Chondrocyte (in vitro differentiated cells): ENCODE data around the gene TPTE. TPM values are rescaled to one million over a fixed set of nuclear protein-coding genes. Genes with fewer than 3 reads are reported as not detected.
"Not testable (repeated sequence)": the region's sequence is repeated elsewhere in the genome, so short reads cannot be mapped to it uniquely, and the experiment has no call there.

Source experiments
- DNase-seq: peaks from one replicate; pipeline ENCODE4 v3.0.0; 2021; ENCODE audit warnings: mixed read lengths, low spot score
- H3K27ac Mint-ChIP-seq: one replicate; pipeline ENCODE4 v1.8.0; 2021; ENCODE audit warnings: mild to moderate bottlenecking, moderate library complexity, mixed read lengths; ENCODE audit not compliant: unreplicated experiment
- H3K27me3 Mint-ChIP-seq: 2 replicates; pipeline ENCODE4 v1.8.0; 2021; ENCODE audit warnings: low read depth, mixed read lengths
- H3K36me3 Mint-ChIP-seq: 2 replicates; pipeline ENCODE4 v1.8.0; 2021; ENCODE audit warnings: low read depth, mixed read lengths
- H3K4me1 Mint-ChIP-seq: 2 replicates; pipeline ENCODE4 v1.8.0; 2021; ENCODE audit warnings: low read depth, mild to moderate bottlenecking, mixed read lengths
- H3K4me3 Mint-ChIP-seq: one replicate; pipeline ENCODE4 v1.8.0; 2021; ENCODE audit warnings: mild to moderate bottlenecking, moderate library complexity, mixed read lengths; ENCODE audit not compliant: unreplicated experiment
- H3K9me3 Mint-ChIP-seq: 2 replicates; pipeline ENCODE4 v1.8.0; 2021; ENCODE audit warnings: low read depth, mixed read lengths
- CTCF ChIP-seq: fragments of 200-600 bp; sonication (generic); IDR thresholded peaks from 2 replicates; pipeline ENCODE4 v1.5.0; 2021; ENCODE audit warnings: antibody characterized with exemption, mild to moderate bottlenecking, moderate library complexity
- long read RNA-seq: library from polyadenylated mRNA; stranded (forward); transcript quantifications from one replicate; pipeline ENCODE4 v2.0.0, GENCODE V29; 2021
- total RNA-seq: library from RNA; stranded (reverse); gene quantifications from 3 replicates; pipeline ENCODE4 v1.2.1, GENCODE V29; 2021

TPTE gene
- total RNA-seq, result not detected in 3 replicates
- long read RNA-seq, result 0 reads

GRCh38 chr21:10521091-10521598 lies at the start of gene TPTE:
TSS of gene TPTE (plus strand) at chr21:10521583. CDS start at chr21:10538724, 17,141 bp downstream.
- no peak for TF ChIP-seq CTCF
- DNase-seq, result no peak
- H3K9me3 Mint-ChIP-seq, result peaks cover 50% of the 10 kb centered on the region
- H3K4me1 Mint-ChIP-seq, result no peaks in the 10 kb centered on the region
- H3K4me3 Mint-ChIP-seq, result no peak within 1 kb of the TSS
- peaks cover 1% of the 10 kb centered on the region for H3K36me3 Mint-ChIP-seq
- no peaks in the 10 kb centered on the region for H3K27me3 Mint-ChIP-seq
- H3K27ac Mint-ChIP-seq, result no peak within 1 kb of the TSS

DNA sequence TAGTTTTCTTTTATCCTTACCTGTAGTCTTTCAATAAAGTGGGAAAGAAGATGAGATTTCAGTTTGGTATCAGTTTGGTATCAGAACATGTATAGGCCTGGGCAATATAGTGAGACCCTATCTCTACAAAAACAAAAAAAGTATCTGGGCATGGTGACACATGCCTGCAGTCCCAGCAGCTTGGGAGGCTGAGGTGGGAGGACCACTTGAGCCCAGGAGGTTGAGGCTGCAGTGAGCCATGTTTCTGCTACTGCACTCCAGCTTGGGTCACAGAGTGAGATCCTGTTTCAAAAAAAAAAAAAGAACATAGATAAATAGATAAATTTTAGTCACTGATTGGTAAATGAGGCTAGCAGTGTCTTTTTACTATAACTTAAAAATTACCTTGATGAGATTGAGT lies 49.4 kb upstream of the TPTE start:
- peaks cover 12% of the 10 kb centered on the region for H3K9me3 Mint-ChIP-seq
- not testable (repeated sequence) for H3K27me3 Mint-ChIP-seq, H3K27ac Mint-ChIP-seq, H3K36me3 Mint-ChIP-seq, H3K4me1 Mint-ChIP-seq, H3K4me3 Mint-ChIP-seq, DNase-seq

- H3K36me3 Mint-ChIP-seq, DNase-seq, H3K27me3 Mint-ChIP-seq, H3K27ac Mint-ChIP-seq, H3K4me1 Mint-ChIP-seq, H3K4me3 Mint-ChIP-seq: not testable (repeated sequence)
- H3K9me3 Mint-ChIP-seq, result peaks cover 34% of the 10 kb centered on the region
Measured at GRCh38 chr21:10477794-10478193, 43.6 kb upstream of the TPTE start.

DNA sequence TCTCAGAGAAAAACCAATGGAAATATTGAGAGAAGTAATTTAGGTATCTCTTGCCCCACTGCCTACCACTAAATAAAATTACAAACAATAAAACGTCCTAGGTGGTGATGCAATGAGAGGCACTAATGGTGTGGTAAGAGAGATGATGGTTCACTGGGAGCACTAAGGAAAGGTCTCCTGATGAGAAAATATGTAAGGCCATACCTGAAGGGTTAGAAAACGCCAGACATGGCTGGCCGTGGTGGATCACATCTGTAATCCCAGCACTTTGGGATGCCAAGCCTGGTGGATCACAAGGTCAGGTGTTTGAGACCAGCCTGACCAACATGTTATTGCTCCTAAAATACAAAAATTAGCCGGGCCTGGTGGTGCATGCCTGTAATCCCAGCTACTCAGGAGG lies 41.5 kb upstream of the TPTE start:
- not testable (repeated sequence) for H3K4me3 Mint-ChIP-seq, H3K36me3 Mint-ChIP-seq, H3K27ac Mint-ChIP-seq, H3K27me3 Mint-ChIP-seq, H3K4me1 Mint-ChIP-seq
- H3K9me3 Mint-ChIP-seq, result peaks cover 43% of the 10 kb centered on the region
- DNase-seq, result peak; percentile 87

DNA sequence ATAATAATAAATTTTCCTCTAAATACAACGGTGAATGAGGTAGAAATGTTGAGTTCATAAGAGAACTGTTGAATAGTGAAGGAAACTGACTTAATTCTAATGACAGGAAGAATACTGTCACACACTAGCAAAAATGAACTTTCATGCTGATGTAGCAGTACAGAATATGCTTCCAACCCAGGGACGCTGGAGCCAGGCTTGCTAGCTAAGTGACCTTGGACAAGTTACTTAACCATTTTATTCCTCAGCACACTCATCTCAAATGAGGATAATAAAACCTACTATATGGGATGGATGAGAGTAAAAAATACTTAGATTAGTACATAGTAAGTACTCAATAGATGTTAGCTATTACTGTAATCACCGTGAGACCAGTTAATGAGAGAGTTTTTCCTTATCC lies 36.5 kb upstream of the TPTE start:
- peaks cover 37% of the 10 kb centered on the region for H3K9me3 Mint-ChIP-seq
- H3K27ac Mint-ChIP-seq, H3K27me3 Mint-ChIP-seq: not testable (repeated sequence)

GRCh38 chr21:10490453-10490852 lies 30.9 kb upstream of the TPTE start:
- not testable (repeated sequence) for H3K4me1 Mint-ChIP-seq, H3K36me3 Mint-ChIP-seq, H3K4me3 Mint-ChIP-seq, H3K27me3 Mint-ChIP-seq, H3K27ac Mint-ChIP-seq, DNase-seq
- peaks cover 13% of the 10 kb centered on the region for H3K9me3 Mint-ChIP-seq

More for the DNA sequence above, 36.5 kb upstream of the TPTE start:
- H3K36me3 Mint-ChIP-seq, DNase-seq, H3K4me3 Mint-ChIP-seq, H3K4me1 Mint-ChIP-seq: not testable (repeated sequence)

DNA sequence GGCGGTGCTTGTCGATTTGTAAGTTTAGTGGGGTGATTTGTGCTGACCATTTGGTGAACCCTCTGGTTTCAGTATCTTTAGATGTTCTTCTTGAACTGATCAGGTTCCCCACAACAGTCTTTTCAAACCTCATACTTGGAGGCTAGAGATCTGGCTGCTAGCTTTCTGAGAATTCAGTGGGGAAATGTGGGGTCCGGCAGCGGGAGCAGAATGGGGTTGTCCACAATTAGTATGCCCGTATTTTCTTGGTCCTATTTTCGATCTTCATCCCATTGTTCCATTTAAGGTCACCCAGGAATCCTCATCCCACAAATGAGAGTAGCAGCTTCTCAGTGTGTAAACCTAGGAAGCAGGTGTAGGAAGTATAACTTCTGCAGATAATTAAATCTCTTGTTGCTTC lies 10.3 kb upstream of the TPTE start:
- TF ChIP-seq CTCF, result no peak
- Mint-ChIP-seq H3K36me3 (peaks cover 1% of the 10 kb centered on the region), H3K9me3 (peaks cover 38% of the 10 kb centered on the region), H3K27me3 (no peaks in the 10 kb centered on the region), H3K27ac (no peak overlapping the region), H3K4me3 (no peak overlapping the region), H3K4me1 (no peaks in the 10 kb centered on the region)
- no peak for DNase-seq

DNA sequence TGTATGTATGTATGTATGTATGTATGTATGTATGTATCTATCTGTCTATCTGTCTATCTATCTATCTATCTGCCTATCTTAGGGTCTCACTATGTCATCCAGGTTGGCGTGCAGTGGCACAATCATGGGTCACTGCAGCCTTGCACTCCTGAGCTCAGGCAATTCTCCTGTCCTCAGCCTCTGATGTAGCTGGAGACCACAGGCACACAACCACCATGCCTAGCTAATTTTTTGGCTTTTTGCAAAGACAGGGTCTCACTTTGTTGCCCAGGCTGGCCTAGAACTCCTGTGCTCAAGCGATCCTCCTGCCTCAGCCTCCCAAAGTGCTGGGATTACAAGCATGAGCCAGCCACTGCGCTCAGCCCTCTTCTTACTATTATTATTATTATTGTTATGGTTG lies 4.5 kb upstream of the TPTE start:
- H3K4me1 Mint-ChIP-seq, H3K27me3 Mint-ChIP-seq, H3K4me3 Mint-ChIP-seq, H3K36me3 Mint-ChIP-seq, H3K27ac Mint-ChIP-seq, DNase-seq: not testable (repeated sequence)
- H3K9me3 Mint-ChIP-seq, result peaks cover 57% of the 10 kb centered on the region

GRCh38 chr21:10517904-10518303 lies 3.5 kb upstream of the TPTE start:
- H3K27ac Mint-ChIP-seq, H3K4me1 Mint-ChIP-seq, H3K36me3 Mint-ChIP-seq, DNase-seq, H3K4me3 Mint-ChIP-seq, H3K27me3 Mint-ChIP-seq: not testable (repeated sequence)
- H3K9me3 Mint-ChIP-seq, result peaks cover 57% of the 10 kb centered on the region

- not testable (repeated sequence) for H3K36me3 Mint-ChIP-seq, H3K4me3 Mint-ChIP-seq, DNase-seq, H3K27me3 Mint-ChIP-seq, H3K4me1 Mint-ChIP-seq, H3K27ac Mint-ChIP-seq
- H3K9me3 Mint-ChIP-seq, result peaks cover 44% of the 10 kb centered on the region
Measured at GRCh38 chr21:10521835-10522500, 585 bp downstream of the TPTE start.
